NCI-H1105 treated with DMSO at 0.1 percent for 48 hours (cell line): Measurements from ENCODE around the gene ADAMTS7.
"Not testable (repeated sequence)": the region's sequence is repeated elsewhere in the genome, so short reads cannot be mapped to it uniquely, and the experiment has no call there.

Source experiments
- DNase-seq: peaks from one replicate; lab custom pipeline; 2025; lab: John Stamatoyannopoulos, UW

Gene ADAMTS7

DNA sequence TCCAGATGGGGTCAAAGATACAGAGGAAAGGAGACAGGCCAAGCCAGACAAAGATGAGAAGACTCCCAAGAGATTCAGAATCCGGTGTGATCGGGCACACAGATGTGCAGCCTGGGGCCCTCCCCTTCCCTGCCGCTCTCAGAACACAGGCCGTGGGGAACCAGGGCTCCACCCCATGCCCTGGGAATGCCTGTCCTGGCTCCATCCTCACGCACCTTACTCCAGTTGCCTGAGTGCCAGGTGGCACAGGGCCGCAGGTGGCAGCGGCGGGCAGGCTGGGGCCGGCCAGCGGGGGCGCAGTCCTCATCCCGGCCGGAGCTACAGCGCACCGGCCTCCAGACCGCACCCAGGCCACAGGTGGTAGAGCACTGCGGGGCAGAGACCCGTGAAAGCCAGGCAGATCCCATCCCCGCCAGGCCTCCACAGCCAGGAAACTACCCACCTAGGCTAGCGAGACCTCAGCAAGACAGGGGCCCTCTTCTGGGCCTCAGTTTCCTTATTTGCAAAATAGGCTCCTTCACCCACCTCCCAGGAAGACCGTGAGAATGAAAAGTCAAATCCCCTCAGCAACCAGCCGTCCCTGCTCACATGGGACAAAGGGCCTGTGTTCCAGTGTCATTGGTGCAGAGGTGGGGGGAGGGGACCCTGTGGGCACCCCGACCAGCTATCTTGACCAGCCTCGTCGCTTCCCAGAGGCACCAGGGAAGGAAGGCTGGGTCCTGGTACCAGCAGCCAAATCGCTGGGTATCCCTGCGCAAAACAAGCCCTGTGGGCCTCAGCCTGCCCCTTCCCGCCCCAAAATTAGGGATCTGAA is 46.7 kb downstream of the ADAMTS7 start:
- DNase-seq: not testable (repeated sequence)

- no peak for DNase-seq
Observed at GRCh38 chr15:78763796-78764241, 47.4 kb downstream of the ADAMTS7 start.

DNA sequence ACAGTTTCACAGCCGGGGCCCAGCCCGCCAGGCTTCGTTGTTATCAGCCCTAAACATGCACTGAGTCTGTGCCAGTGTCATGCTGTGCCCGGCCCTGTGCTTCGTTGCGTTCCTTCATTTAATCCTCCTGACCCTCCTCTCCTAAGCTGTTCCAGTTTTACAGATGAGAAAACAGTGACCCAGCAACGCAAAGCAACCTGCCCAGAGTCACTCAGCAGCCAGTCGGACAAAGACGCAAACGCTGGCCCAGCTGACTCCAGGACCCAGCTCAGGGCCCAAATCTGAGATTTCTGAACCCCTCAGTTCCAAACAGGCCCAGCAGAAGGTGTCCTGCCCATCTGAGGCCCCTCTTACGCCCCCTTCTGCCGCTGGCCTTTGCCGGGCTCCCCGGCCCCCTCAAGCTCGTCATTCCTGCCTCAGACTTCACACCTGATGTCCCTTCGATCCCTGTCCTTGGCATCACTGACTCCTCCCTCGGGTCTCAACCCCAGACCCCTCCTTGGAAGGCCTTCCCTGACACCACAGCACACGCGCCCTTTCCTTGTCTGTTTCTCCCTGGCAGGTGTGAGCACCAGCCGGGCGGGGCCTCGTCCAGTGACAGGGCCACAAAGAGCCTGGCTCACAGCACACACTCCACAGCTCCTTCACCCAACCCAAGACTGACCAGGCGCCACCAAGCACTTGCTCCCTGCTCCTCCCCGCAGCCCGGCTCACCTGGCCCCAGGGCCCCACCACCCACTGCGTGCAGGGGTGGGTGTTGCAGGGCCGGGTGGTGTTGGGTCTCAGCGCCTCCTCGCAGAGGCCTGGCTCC is 48.1 kb downstream of the ADAMTS7 start:
- DNase-seq: no peak

DNA sequence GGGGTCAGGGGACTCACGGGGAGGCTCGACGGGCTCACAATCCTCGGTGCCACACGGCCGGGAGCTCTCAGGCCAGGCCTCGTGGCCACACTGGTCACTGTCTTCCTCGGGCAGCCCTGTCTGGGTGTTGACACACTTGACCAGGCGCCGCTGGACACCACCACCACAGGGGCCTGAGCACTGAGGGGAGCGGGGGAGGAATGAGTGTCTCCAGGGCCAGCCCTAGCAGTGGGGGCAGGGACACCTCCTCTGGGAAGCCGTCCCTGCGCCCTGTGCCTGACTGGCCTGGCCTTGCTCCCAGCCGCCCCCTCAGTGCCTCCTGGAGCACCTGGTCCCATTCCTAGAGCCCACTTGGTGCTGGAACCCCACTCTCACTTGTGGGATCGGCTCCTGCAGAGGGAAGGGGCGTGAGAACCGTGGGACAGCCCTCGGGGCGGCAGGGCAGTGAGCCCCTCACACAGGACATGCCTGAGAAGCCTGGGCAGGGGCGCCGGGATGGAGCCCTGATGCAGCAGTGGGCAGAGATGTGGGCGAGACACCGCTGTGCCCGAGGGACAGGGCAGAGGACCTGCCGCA is 48.8 kb downstream of the ADAMTS7 start:
- DNase-seq: not testable (repeated sequence)

DNA sequence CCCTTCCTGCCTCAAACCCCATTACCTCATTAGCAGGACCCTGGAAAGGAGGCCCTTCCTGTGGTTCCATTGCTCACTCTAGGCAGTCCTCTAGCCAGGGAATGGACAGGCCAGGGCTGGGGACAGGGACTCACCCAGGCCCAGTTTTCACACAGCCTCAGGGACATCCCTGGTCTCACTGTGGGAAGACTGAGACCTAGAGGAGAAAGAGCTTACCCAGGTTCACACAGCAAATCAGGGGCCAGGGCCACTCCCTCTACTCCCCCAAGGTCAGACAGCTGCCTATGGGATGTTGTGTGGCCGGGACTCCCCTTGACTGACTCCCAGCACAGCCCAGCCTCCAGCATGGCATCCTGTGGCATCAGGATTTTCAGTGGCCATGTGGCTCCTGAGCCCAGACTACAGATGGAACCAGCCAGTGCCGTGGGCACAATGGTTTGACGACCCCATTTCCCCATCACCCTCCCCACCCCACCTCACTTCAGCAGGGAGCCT is 49.3 kb downstream of the ADAMTS7 start:
- no peak for DNase-seq

GRCh38 chr15:78761475-78761874 is 49.8 kb downstream of the ADAMTS7 start:
- not testable (repeated sequence) for DNase-seq

DNA sequence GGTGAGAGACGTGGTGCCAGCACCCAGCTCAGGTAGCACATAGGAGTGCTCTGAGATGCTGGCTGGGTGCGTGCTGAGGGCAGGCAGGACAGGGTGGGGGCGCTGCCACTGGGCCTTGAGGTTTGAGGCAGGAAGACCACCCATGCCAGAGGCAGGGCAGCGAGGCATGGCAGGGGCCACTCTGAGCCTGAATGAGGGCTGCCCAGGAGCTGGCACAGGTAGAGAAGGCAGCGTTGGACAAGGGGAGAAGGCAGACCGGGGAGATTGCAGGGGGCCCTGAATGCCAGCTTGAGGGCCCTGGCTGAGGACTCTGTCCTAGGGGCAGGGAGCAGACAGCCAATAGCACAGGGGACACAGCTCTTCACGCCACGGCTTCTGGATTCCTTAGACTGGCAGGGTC is 50.2 kb downstream of the ADAMTS7 start:
- no peak for DNase-seq

DNA sequence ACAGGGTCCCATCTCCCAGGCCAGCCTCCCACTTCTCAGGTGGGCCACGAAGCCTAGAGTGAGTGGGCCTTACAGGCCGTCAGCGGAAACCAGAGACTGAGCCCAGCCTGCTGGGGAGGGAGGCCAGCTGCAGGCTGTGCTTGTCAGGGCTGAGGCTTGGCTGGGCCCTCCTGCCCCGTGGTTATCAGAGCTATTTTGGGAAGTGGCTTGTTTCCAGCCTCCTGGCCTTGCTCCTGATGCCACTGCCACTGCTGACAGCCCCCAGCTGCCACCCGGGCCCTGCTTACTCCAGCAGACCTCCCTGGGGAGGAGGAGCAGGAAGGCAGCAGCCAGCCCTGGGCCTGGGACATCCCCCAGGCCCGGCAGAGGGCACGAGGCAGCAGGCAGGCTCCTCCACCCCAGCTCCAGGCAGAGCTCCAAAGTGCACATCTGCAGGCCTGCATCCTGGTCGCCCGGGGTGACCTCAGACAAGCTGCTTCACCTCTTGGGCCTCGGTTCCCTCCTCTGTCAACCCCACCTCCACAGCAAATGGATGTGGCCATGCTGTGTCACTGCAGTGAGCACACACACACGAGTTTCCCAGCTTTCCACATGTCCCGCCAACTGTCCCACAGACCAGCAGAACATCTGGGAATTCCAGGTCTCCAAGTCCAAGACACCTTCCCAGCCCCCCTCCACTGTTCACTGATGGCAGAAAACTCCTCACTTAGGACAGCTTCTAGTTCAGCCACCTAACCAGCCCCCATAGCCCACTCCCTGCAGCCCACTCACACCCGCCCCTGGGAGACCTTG is 51.0 kb downstream of the ADAMTS7 start:
- not testable (repeated sequence) for DNase-seq

- not testable (repeated sequence) for DNase-seq
Observed at GRCh38 chr15:78759361-78759998, 51.8 kb downstream of the ADAMTS7 start.

DNA sequence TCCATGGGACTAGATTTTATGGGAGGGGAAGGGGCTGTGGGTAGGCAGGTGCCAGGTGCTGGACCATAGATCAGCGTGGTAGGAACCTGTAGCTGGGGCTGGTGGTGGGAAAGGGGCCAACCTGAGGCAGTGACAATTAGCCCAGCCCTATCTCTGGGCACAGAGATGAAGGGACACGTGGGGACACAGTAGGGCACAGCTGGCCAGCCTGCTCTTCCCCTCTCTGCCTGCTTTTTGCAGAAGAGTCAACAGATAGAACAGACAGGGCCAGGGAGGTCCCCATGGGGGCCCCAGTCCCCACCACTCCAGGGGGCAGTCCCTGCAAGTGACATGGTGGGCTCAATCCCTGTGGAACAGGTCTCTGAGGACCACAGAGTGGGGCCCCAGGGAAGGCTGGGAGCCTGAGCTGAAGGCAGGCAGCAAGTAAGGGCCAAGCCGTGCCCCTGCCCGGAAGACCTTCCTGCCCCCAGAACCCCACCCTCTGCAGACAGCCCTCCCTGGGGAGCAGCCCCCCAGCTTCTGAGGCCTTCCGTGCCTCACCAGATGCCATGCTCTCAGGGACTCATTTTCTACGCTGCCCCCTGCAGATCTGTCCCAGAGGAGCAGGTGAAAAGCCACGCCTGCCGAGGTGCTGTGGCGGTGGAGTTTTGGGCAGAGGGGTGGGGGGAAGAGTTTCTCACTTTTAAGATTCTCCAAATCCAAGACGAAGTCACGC is 52.6 kb downstream of the ADAMTS7 start:
- not testable (repeated sequence) for DNase-seq

- not testable (repeated sequence) for DNase-seq
Observed at GRCh38 chr15:78758084-78758483, 53.2 kb downstream of the ADAMTS7 start.

GRCh38 chr15:78757636-78757905 is 53.7 kb downstream of the ADAMTS7 start:
- no peak for DNase-seq

GRCh38 chr15:78756781-78757635 is 54.3 kb downstream of the ADAMTS7 start:
- not testable (repeated sequence) for DNase-seq

GRCh38 chr15:78755900-78756591 is 55.2 kb downstream of the ADAMTS7 start:
- DNase-seq: not testable (repeated sequence)

DNA sequence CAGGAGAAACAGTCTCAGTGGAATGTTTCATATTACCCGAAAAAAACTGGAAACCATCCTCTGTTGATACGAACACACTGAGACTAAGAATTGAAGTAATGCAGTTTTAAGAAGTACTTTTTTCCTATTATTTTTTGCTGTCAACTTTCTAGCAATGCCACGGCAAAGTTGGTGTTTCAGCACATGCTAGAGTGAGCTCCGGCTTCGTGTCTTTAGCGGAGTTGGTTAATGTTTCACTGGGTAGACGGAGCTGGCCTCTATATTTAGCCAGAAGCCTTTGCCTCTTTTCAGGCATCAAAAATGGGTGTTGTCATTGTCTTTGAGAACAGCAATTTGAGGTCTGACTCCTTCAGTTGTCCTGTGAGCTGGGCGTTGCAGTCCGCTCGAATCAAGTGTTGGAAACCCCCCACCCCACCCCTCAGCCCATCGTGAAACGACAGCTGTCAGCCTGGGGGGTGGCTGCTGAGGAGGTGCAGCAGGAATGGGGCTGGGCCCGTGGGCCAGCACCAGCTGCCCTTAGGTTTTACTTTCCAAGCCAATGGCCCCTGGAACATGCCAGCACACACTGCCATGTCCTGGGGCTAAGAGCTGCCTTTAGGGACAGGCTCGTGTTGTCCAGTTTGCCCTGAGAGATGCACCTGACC is 56.5 kb downstream of the ADAMTS7 start:
- DNase-seq: not testable (repeated sequence)

GRCh38 chr15:78753751-78754535 is 57.3 kb downstream of the ADAMTS7 start:
- not testable (repeated sequence) for DNase-seq

GRCh38 chr15:78753359-78753659 is 58.0 kb downstream of the ADAMTS7 start:
- not testable (repeated sequence) for DNase-seq
